ENCODE results near the gene MRNIP.

MRNIP gene

GRCh38 chr5:179886190-179886911 is 27.7 kb upstream of the MRNIP start:
- no peaks in the 10 kb centered on the region for H3K4me1 ChIP-seq (ENCODE audit: insufficient read depth, low read length)
- H3K27ac ChIP-seq (ENCODE audit: low read length) = no peak overlapping the region
- no peak overlapping the region for H3K4me3 ChIP-seq (ENCODE audit: low read length)
- H3K36me3 ChIP-seq (ENCODE audit: insufficient read depth, low read depth, low read length) = peaks cover 72% of the 10 kb centered on the region
- no peak overlapping the region for H3K9ac ChIP-seq (ENCODE audit: low read depth, low read length)
- H3K9me3 ChIP-seq (ENCODE audit: insufficient read depth, low read depth, low read length) = peaks cover 28% of the 10 kb centered on the region
- no peaks in the 10 kb centered on the region for H3K27me3 ChIP-seq (ENCODE audit: insufficient read depth, low read length)

GRCh38 chr5:179885491-179886090 is 27.0 kb upstream of the MRNIP start:
- Histone ChIP-seq H3K27me3 (ENCODE audit: insufficient read depth, low read length) (no peaks in the 10 kb centered on the region), H3K36me3 (ENCODE audit: insufficient read depth, low read depth, low read length) (peaks cover 64% of the 10 kb centered on the region), H3K27ac (ENCODE audit: low read length) (no peak overlapping the region), H3K9me3 (ENCODE audit: insufficient read depth, low read depth, low read length) (peaks cover 28% of the 10 kb centered on the region), H3K4me1 (ENCODE audit: insufficient read depth, low read length) (no peaks in the 10 kb centered on the region), H3K9ac (ENCODE audit: low read depth, low read length) (no peak overlapping the region), H3K4me3 (ENCODE audit: low read length) (no peak overlapping the region)

DNA sequence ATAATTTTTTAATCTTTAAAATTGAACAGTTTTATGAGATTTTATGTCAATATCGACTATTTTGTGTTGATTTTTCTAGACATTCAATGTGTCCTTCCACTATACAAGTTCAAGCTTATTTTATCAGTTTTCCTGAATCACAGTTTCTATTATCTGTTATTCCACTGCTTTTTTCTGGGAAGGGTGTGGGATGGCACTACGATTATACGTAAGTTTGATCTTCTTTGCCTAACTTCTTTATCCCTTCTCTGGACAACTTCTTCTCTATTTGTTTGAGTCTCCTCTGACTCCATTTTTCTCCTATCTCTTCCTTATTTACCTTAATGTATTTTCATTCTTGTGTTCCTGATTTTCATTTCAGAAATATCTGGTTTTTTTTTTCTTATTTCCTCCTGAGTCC is 24.5 kb upstream of the MRNIP start:
- H3K9ac ChIP-seq (ENCODE audit: low read depth, low read length) = no peak overlapping the region
- no peaks in the 10 kb centered on the region for H3K4me1 ChIP-seq (ENCODE audit: insufficient read depth, low read length)
- H3K9me3 ChIP-seq (ENCODE audit: insufficient read depth, low read depth, low read length) = peaks cover 28% of the 10 kb centered on the region
- no peak overlapping the region for H3K27ac ChIP-seq (ENCODE audit: low read length)
- H3K36me3 ChIP-seq (ENCODE audit: insufficient read depth, low read depth, low read length) = peaks cover 48% of the 10 kb centered on the region
- H3K27me3 ChIP-seq (ENCODE audit: insufficient read depth, low read length) = no peaks in the 10 kb centered on the region
- H3K4me3 ChIP-seq (ENCODE audit: low read length) = no peak overlapping the region

DNA sequence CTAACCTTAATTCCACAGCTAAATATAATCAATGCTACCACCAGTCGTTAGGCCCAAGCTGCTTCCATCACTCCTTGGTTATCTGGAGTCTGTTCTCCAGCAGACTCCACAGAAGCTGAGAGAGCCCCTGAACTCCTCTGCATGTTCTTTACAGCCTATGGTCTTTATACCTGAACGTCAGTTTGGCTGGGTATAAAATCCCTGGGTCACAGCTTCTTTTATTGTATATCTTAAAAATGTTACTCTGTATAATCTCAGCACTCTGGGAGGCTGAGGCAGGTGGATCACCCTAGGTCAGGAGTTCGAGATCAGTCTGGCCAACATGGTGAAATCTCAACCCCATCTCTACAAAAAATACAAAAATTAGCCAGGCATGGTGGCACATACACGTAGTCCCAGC is 23.7 kb upstream of the MRNIP start:
- Histone ChIP-seq H3K36me3 (ENCODE audit: insufficient read depth, low read depth, low read length) (peaks cover 46% of the 10 kb centered on the region), H3K4me1 (ENCODE audit: insufficient read depth, low read length) (no peaks in the 10 kb centered on the region), H3K9me3 (ENCODE audit: insufficient read depth, low read depth, low read length) (peaks cover 28% of the 10 kb centered on the region), H3K9ac (ENCODE audit: low read depth, low read length) (no peak overlapping the region), H3K27me3 (ENCODE audit: insufficient read depth, low read length) (no peaks in the 10 kb centered on the region), H3K27ac (ENCODE audit: low read length) (no peak overlapping the region), H3K4me3 (ENCODE audit: low read length) (no peak overlapping the region)

GRCh38 chr5:179880848-179881590 is 22.4 kb upstream of the MRNIP start:
- H3K4me3 ChIP-seq (ENCODE audit: low read length) = no peak overlapping the region
- peaks cover 41% of the 10 kb centered on the region for H3K36me3 ChIP-seq (ENCODE audit: insufficient read depth, low read depth, low read length)

DNA sequence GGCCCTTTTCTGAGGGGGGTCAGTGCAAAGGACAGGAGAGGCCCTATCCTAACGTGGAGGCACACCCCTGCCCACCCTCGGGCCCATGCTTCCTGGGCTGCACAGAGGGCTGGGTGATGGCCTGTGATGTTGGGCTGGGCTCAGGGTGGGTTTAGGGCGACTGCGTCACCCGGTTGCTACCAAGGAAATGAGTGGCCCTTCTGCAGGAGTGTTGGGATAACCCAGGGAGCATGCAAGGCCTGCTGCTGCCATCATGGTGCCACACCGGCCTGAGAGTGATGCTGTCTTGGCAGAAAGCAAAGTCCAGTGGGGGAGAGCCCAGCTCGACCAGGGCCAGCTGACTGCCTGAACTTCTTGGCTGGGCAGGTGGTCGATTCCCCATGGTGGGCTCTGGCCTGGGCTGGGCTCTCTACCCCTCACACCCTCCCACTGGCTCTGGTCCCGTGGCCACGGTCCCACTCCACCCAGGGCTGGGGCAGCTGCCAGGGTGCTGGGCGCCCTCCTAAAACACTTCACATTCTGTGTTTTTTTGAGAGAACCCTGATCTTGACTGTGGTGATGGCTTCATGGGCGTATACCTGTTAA is 21.5 kb upstream of the MRNIP start:
- Histone ChIP-seq H3K27ac (ENCODE audit: low read length) (no peak overlapping the region), H3K9ac (ENCODE audit: low read depth, low read length) (no peak overlapping the region), H3K4me3 (ENCODE audit: low read length) (no peak overlapping the region), H3K4me1 (ENCODE audit: insufficient read depth, low read length) (no peaks in the 10 kb centered on the region), H3K9me3 (ENCODE audit: insufficient read depth, low read depth, low read length) (peaks cover 28% of the 10 kb centered on the region), H3K27me3 (ENCODE audit: insufficient read depth, low read length) (no peaks in the 10 kb centered on the region), H3K36me3 (ENCODE audit: insufficient read depth, low read depth, low read length) (peaks cover 41% of the 10 kb centered on the region)

More at GRCh38 chr5:179880848-179881590, 22.4 kb upstream of the MRNIP start:
- no peaks in the 10 kb centered on the region for H3K27me3 ChIP-seq (ENCODE audit: insufficient read depth, low read length)
- no peak overlapping the region for H3K9ac ChIP-seq (ENCODE audit: low read depth, low read length)
- no peak overlapping the region for H3K27ac ChIP-seq (ENCODE audit: low read length)
- peaks cover 28% of the 10 kb centered on the region for H3K9me3 ChIP-seq (ENCODE audit: insufficient read depth, low read depth, low read length)
- H3K4me1 ChIP-seq (ENCODE audit: insufficient read depth, low read length) = no peaks in the 10 kb centered on the region

DNA sequence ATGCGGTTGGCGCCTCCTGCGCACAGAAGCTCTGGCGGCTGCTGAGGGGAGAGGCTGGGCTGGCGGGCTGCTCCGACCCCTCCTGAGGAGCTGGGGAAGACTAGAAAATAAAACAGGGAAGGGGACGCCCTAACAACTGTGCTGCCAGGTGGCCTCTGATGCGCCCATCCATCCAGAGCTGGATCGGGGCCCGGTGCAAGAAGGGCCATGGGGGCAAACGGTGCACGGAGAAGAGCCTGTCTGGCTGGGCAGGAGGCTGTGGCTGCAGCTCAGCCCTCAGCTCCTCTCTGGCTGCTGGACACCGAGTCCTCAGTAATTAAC is 21.0 kb upstream of the MRNIP start:
- Histone ChIP-seq H3K9me3 (ENCODE audit: insufficient read depth, low read depth, low read length) (peaks cover 25% of the 10 kb centered on the region), H3K36me3 (ENCODE audit: insufficient read depth, low read depth, low read length) (peaks cover 40% of the 10 kb centered on the region)

GRCh38 chr5:179879003-179879689 is 20.5 kb upstream of the MRNIP start:
- H3K27ac ChIP-seq (ENCODE audit: low read length) = no peak overlapping the region
- H3K36me3 ChIP-seq (ENCODE audit: insufficient read depth, low read depth, low read length) = peaks cover 37% of the 10 kb centered on the region
- peaks cover 20% of the 10 kb centered on the region for H3K9me3 ChIP-seq (ENCODE audit: insufficient read depth, low read depth, low read length)
- H3K9ac ChIP-seq (ENCODE audit: low read depth, low read length) = no peak overlapping the region
- no peak overlapping the region for H3K4me3 ChIP-seq (ENCODE audit: low read length)
- H3K27me3 ChIP-seq (ENCODE audit: insufficient read depth, low read length) = no peaks in the 10 kb centered on the region
- no peaks in the 10 kb centered on the region for H3K4me1 ChIP-seq (ENCODE audit: insufficient read depth, low read length)

More for the DNA sequence above, 21.0 kb upstream of the MRNIP start:
- Histone ChIP-seq H3K27ac (ENCODE audit: low read length) (no peak overlapping the region), H3K4me1 (ENCODE audit: insufficient read depth, low read length) (no peaks in the 10 kb centered on the region), H3K4me3 (ENCODE audit: low read length) (no peak overlapping the region), H3K9ac (ENCODE audit: low read depth, low read length) (no peak overlapping the region), H3K27me3 (ENCODE audit: insufficient read depth, low read length) (no peaks in the 10 kb centered on the region)

GRCh38 chr5:179878222-179879002 is 19.8 kb upstream of the MRNIP start:
- H3K4me1 ChIP-seq (ENCODE audit: insufficient read depth, low read length) = no peaks in the 10 kb centered on the region
- no peak overlapping the region for H3K9ac ChIP-seq (ENCODE audit: low read depth, low read length)
- H3K36me3 ChIP-seq (ENCODE audit: insufficient read depth, low read depth, low read length) = peaks cover 30% of the 10 kb centered on the region
- no peak overlapping the region for H3K27ac ChIP-seq (ENCODE audit: low read length)
- no peak overlapping the region for H3K4me3 ChIP-seq (ENCODE audit: low read length)
- H3K9me3 ChIP-seq (ENCODE audit: insufficient read depth, low read depth, low read length) = peaks cover 13% of the 10 kb centered on the region
- no peaks in the 10 kb centered on the region for H3K27me3 ChIP-seq (ENCODE audit: insufficient read depth, low read length)

- Histone ChIP-seq H3K36me3 (ENCODE audit: insufficient read depth, low read depth, low read length) (peaks cover 23% of the 10 kb centered on the region; the same call in 1 of the 2 replicates), H3K9me3 (ENCODE audit: insufficient read depth, low read depth, low read length) (no peaks in the 10 kb centered on the region), H3K4me3 (ENCODE audit: low read length) (no peak overlapping the region), H3K27ac (ENCODE audit: low read length) (no peak overlapping the region), H3K4me1 (ENCODE audit: insufficient read depth, low read length) (no peaks in the 10 kb centered on the region), H3K27me3 (ENCODE audit: insufficient read depth, low read length) (no peaks in the 10 kb centered on the region), H3K9ac (ENCODE audit: low read depth, low read length) (no peak overlapping the region)
Measured at GRCh38 chr5:179876610-179876952, 18.0 kb upstream of the MRNIP start.
